ENCODE measurements around the gene BATF3.
"Not testable (repeated sequence)": the region's sequence is repeated elsewhere in the genome, so short reads cannot be mapped to it uniquely, and the experiment has no call there.

The BATF3 gene

DNA sequence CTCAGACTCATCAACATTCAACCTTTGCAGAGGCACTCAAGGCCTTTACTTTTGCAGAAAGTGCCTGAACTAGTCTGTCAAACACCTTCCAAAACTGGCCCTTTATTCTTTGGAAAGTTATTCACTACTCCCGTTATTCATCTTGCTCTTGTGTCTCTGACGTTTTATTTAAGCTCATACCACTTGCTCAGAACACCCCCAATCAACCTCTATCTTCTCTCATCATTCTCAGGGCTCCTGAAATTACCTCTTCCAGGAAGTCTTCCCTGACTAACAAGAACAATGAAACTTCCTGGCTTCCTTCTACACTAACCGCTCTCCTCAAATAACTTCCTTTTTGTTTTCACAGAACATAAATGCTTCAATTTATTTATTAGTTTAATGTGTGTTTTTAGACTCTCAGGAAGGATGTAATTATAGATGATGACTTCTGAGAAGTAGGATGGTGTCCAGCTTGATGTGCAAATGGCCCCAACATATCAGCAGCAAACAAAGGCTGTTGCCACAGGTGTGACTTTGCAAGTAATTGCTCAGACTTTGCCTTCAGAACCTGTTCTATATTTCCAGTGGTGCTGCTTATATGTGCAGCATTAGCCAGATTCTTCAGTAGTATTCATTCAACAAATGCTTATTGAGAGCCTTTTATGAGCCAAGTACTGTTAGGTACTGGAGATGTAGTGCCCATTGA, 22.8 kb upstream of the BATF3 start:
- Histone ChIP-seq H3K9me3 (ENCODE audit: control insufficient read depth, insufficient read depth, low read depth, low read length) (peaks cover 15% of the 10 kb centered on the region), H3K27ac (ENCODE audit: low read depth, low read length) (no peak overlapping the region), H3K27me3 (ENCODE audit: control insufficient read depth, insufficient read depth, low read length) (no peaks in the 10 kb centered on the region), H3K4me3 (ENCODE audit: low read depth, low read length) (no peak overlapping the region), H3K36me3 (ENCODE audit: control insufficient read depth, insufficient read depth, low read length) (peaks cover 14% of the 10 kb centered on the region), H3K4me1 (ENCODE audit: control insufficient read depth, insufficient read depth, low read length) (no peaks in the 10 kb centered on the region), H3K9ac (ENCODE audit: low read length) (no peak overlapping the region)

DNA sequence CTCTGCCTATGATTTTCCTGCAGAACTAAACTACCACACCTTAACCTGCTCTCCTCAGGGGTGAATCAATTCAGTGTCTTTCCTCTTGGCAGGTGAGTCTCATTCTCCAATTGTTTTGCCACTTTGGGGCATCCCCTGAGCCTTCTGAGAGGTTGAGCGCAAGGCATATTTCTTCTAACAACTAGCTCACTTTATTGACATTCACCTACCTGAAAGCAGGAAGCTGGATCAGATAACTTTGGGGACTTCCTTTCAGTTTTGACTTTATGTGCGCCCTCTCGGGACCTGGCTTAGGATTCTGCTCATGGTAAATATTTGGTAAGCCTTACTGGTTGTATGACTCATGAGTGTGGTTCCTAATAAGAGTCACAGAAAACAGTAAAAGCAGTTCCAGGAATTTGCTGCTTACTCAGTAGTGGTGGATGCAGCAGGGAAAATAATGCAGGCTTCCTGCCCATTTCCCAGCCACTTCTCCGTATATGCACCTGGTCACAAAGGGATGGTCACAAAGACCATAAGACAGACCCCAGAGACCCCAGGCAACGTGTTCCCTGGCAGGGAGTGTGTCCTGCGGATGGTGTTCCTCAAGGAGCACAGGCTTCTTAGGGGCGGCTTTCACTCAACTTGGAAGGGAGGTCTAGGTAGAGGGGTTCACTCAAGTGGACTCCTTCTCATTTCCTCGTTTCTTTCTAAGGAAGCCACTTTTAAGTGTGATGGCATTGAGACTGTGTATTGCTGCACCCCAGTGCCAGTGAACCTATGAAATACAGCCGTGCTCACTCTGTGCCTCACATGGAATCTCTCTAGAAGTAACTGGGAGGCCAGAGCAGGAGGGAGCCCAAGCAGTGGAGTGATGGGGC, 22.0 kb upstream of the BATF3 start:
- no peak overlapping the region for H3K27ac ChIP-seq (ENCODE audit: low read depth, low read length)
- no peak overlapping the region for H3K9ac ChIP-seq (ENCODE audit: low read length)
- no peak overlapping the region for H3K4me3 ChIP-seq (ENCODE audit: low read depth, low read length)
- peaks cover 8% of the 10 kb centered on the region for H3K36me3 ChIP-seq (ENCODE audit: control insufficient read depth, insufficient read depth, low read length)
- no peaks in the 10 kb centered on the region for H3K27me3 ChIP-seq (ENCODE audit: control insufficient read depth, insufficient read depth, low read length)
- peaks cover 13% of the 10 kb centered on the region for H3K9me3 ChIP-seq (ENCODE audit: control insufficient read depth, insufficient read depth, low read depth, low read length)
- H3K4me1 ChIP-seq (ENCODE audit: control insufficient read depth, insufficient read depth, low read length), result no peaks in the 10 kb centered on the region

DNA sequence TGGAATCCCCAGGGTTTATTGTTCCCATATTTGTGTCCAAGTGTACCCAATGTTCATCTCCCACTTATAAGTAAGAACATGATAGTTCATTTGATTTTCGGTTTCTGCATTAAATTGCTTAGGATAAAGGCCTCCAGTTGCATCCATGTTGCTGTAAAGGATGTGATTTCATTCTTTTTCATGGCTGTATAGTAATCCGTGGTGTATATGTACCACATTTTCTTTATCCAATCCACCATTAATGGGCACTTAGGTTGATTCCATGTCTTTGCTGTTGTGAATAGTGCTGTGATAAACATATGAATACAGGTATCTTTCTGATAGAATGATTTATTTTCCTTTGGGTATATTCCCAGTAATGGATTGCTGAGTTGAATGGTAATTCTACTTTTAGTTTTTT, 20.0 kb upstream of the BATF3 start:
- no peak overlapping the region for H3K4me3 ChIP-seq (ENCODE audit: low read depth, low read length)
- H3K27ac ChIP-seq (ENCODE audit: low read depth, low read length), result no peak overlapping the region
- no peaks in the 10 kb centered on the region for H3K4me1 ChIP-seq (ENCODE audit: control insufficient read depth, insufficient read depth, low read length)
- peaks cover 5% of the 10 kb centered on the region for H3K9me3 ChIP-seq (ENCODE audit: control insufficient read depth, insufficient read depth, low read depth, low read length)
- no peak overlapping the region for H3K9ac ChIP-seq (ENCODE audit: low read length)
- H3K27me3 ChIP-seq (ENCODE audit: control insufficient read depth, insufficient read depth, low read length), result no peaks in the 10 kb centered on the region
- H3K36me3 ChIP-seq (ENCODE audit: control insufficient read depth, insufficient read depth, low read length), result no peaks in the 10 kb centered on the region

DNA sequence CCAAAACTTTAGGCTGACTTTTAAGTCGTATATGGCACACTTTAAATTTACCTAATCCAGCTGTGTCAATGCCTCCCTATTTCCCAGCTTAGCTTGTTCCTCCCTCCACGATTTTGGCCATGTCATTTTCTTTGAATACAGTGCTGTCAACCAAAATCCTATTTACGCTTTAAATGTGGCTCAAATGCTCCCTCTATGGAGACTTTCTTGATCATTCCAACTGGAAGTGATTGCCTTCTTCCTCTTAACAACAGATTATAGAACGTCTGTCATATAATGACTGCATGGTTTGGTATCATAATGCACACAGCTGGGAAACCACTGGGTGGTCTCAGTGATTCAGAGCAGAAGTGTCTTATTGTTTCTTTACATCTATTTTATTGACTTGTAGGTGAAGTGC, 18.9 kb upstream of the BATF3 start:
- no peaks in the 10 kb centered on the region for H3K36me3 ChIP-seq (ENCODE audit: control insufficient read depth, insufficient read depth, low read length)
- no peak overlapping the region for H3K4me3 ChIP-seq (ENCODE audit: low read depth, low read length)
- peaks cover 8% of the 10 kb centered on the region for H3K9me3 ChIP-seq (ENCODE audit: control insufficient read depth, insufficient read depth, low read depth, low read length)
- H3K27me3 ChIP-seq (ENCODE audit: control insufficient read depth, insufficient read depth, low read length), result no peaks in the 10 kb centered on the region
- H3K9ac ChIP-seq (ENCODE audit: low read length), result no peak overlapping the region
- no peaks in the 10 kb centered on the region for H3K4me1 ChIP-seq (ENCODE audit: control insufficient read depth, insufficient read depth, low read length)
- H3K27ac ChIP-seq (ENCODE audit: low read depth, low read length), result no peak overlapping the region

DNA sequence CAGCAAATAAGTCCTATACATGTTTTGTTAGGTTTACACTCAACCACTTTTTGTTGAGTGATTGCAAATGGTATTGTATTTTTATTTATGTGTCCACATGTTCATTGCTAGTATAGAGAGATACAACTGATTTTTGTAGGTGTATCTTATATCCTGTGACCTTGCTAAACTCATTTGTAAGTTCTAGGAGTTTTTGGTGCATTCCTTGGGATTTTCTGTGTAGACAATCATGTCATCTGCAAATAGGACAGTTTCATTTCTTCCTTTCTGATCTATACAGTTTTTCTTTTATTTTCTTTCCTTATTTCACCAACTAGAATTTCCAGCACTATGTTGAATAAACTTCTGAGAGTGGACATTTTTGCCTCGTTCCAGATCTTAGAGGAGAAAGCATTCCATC, 16.5 kb upstream of the BATF3 start:
- Histone ChIP-seq H3K9ac (ENCODE audit: low read length) (no peak overlapping the region), H3K27ac (ENCODE audit: low read depth, low read length) (no peak overlapping the region), H3K4me3 (ENCODE audit: low read depth, low read length) (no peak overlapping the region), H3K4me1 (ENCODE audit: control insufficient read depth, insufficient read depth, low read length) (peaks cover 3% of the 10 kb centered on the region; the same call in 1 of the 2 replicates), H3K9me3 (ENCODE audit: control insufficient read depth, insufficient read depth, low read depth, low read length) (peaks cover 5% of the 10 kb centered on the region; the same call in 1 of the 2 replicates), H3K27me3 (ENCODE audit: control insufficient read depth, insufficient read depth, low read length) (no peaks in the 10 kb centered on the region), H3K36me3 (ENCODE audit: control insufficient read depth, insufficient read depth, low read length) (no peaks in the 10 kb centered on the region)

DNA sequence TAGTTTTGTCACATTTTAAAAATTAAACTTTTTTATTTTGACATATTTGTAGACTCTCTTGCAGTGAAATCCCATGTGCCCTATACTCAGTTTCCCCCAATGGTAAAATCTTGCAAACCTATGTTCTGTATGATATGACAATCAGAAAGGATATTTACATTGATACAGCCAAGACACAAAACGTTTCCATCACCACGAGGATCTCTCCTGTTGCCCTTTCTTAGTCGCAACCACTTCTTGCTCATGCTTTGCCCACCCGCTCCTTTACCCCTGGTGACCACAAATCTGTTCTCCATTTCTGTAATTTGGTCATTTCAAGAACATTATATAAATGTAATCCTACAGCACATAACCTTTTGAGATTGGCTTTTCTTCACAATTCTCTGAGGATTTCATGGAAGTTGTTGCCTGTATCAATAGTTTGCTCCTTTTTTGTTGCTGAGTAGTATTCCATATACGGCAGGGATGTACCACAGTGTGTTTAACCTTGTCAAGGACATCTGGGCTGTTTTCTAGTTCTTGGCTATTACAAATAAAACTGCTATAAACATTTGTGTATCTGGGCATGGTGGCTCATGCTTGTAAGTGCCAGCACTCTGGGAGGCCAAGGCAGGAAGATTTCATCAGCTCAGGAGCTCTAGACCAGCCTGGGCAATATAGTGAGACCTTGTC, 14.0 kb upstream of the BATF3 start:
- H3K36me3 ChIP-seq (ENCODE audit: control insufficient read depth, insufficient read depth, low read length), result no peaks in the 10 kb centered on the region
- H3K4me1 ChIP-seq (ENCODE audit: control insufficient read depth, insufficient read depth, low read length), result peaks cover 3% of the 10 kb centered on the region; the same call in 1 of the 2 replicates
- no peaks in the 10 kb centered on the region for H3K27me3 ChIP-seq (ENCODE audit: control insufficient read depth, insufficient read depth, low read length)
- H3K9me3 ChIP-seq (ENCODE audit: control insufficient read depth, insufficient read depth, low read depth, low read length), result peaks cover 5% of the 10 kb centered on the region; the same call in 1 of the 2 replicates
- H3K4me3 ChIP-seq (ENCODE audit: low read depth, low read length), result no peak overlapping the region
- H3K9ac ChIP-seq (ENCODE audit: low read length), result no peak overlapping the region
- H3K27ac ChIP-seq (ENCODE audit: low read depth, low read length), result no peak overlapping the region

GRCh38 chr1:212712451-212713303, 13.0 kb upstream of the BATF3 start:
- no peaks in the 10 kb centered on the region for H3K27me3 ChIP-seq (ENCODE audit: control insufficient read depth, insufficient read depth, low read length)
- H3K9ac ChIP-seq (ENCODE audit: low read length), result no peak overlapping the region
- H3K4me1 ChIP-seq (ENCODE audit: control insufficient read depth, insufficient read depth, low read length), result peaks cover 3% of the 10 kb centered on the region; the same call in 1 of the 2 replicates

GRCh38 chr1:212711974-212712373, 12.3 kb upstream of the BATF3 start:
- not testable (repeated sequence) for H3K9me3 ChIP-seq (ENCODE audit: control insufficient read depth, insufficient read depth, low read depth, low read length); H3K27me3 ChIP-seq (ENCODE audit: control insufficient read depth, insufficient read depth, low read length); H3K4me1 ChIP-seq (ENCODE audit: control insufficient read depth, insufficient read depth, low read length); H3K36me3 ChIP-seq (ENCODE audit: control insufficient read depth, insufficient read depth, low read length); H3K27ac ChIP-seq (ENCODE audit: low read depth, low read length); H3K4me3 ChIP-seq (ENCODE audit: low read depth, low read length); H3K9ac ChIP-seq (ENCODE audit: low read length)

More at GRCh38 chr1:212712451-212713303, 13.0 kb upstream of the BATF3 start:
- no peaks in the 10 kb centered on the region for H3K36me3 ChIP-seq (ENCODE audit: control insufficient read depth, insufficient read depth, low read length)
- H3K4me3 ChIP-seq (ENCODE audit: low read depth, low read length), result no peak overlapping the region
- H3K27ac ChIP-seq (ENCODE audit: low read depth, low read length), result no peak overlapping the region
- H3K9me3 ChIP-seq (ENCODE audit: control insufficient read depth, insufficient read depth, low read depth, low read length), result peaks cover 5% of the 10 kb centered on the region; the same call in 1 of the 2 replicates

- Histone ChIP-seq H3K36me3 (ENCODE audit: control insufficient read depth, insufficient read depth, low read length) (no peaks in the 10 kb centered on the region), H3K9me3 (ENCODE audit: control insufficient read depth, insufficient read depth, low read depth, low read length) (peaks cover 5% of the 10 kb centered on the region; the same call in 1 of the 2 replicates), H3K27ac (ENCODE audit: low read depth, low read length) (no peak overlapping the region), H3K4me3 (ENCODE audit: low read depth, low read length) (no peak overlapping the region), H3K9ac (ENCODE audit: low read length) (no peak overlapping the region), H3K4me1 (ENCODE audit: control insufficient read depth, insufficient read depth, low read length) (peaks cover 3% of the 10 kb centered on the region; the same call in 1 of the 2 replicates), H3K27me3 (ENCODE audit: control insufficient read depth, insufficient read depth, low read length) (no peaks in the 10 kb centered on the region)
Measured at GRCh38 chr1:212710566-212710965, 10.9 kb upstream of the BATF3 start.

DNA sequence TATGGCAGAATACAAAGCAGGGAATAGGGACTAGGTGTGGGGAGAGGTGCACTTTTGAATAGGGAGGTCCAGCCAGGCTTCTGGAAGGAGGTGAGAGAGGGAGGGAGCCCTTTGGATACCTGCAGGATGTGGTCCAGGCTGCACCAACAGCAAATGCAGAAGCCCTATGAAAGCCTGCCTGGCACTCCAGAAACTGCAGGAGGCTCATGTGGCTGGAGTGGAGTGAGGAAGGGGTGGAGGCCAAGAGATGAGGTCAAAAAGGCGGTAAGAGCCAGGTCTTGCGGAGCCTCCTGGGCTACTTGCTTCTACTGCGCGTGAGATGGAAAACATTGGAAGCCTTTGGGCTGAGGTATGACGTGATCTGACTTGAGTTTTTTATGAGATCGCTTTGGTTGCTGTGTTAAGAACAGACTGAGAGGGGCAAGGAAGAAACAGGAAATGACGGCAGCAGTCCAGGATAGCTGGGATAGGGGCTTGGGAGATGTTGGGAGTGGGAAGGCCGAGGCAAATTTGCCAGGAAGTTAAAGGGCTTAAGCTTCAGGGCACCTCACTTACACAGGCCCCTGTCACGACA, 4.4 kb upstream of the BATF3 start:
- Histone ChIP-seq H3K27me3 (ENCODE audit: control insufficient read depth, insufficient read depth, low read length) (peaks cover 52% of the 10 kb centered on the region), H3K4me3 (ENCODE audit: low read depth, low read length) (no peak overlapping the region), H3K36me3 (ENCODE audit: control insufficient read depth, insufficient read depth, low read length) (no peaks in the 10 kb centered on the region), H3K9ac (ENCODE audit: low read length) (no peak overlapping the region), H3K27ac (ENCODE audit: low read depth, low read length) (no peak overlapping the region), H3K9me3 (ENCODE audit: control insufficient read depth, insufficient read depth, low read depth, low read length) (no peaks in the 10 kb centered on the region), H3K4me1 (ENCODE audit: control insufficient read depth, insufficient read depth, low read length) (0 out of 2 replicates have a peak, but pooled peaks cover 8% of the 10 kb centered on the region)
